GM12878 (cell line): ENCODE measurements around the gene FUT8.

Source experiments
- ATF7 ChIP-seq: fragments of 450-650 bp; IDR thresholded peaks from 2 replicates; pipeline ENCODE4 v1.6.1; 2016; ENCODE audit warnings: low read depth, mild to moderate bottlenecking
- BCL11A ChIP-seq: IDR thresholded peaks from 2 replicates; pipeline ENCODE4 v1.6.1; 2011; ENCODE audit warnings: low read depth, low read length
- BHLHE40 ChIP-seq, 2 experiments: fragments of 450-650 bp in 1 of 2; IDR thresholded peaks; 2 replicates each; pipeline ENCODE4 v1.6.1; 2011 to 2017; ENCODE audit warnings: low read depth in 2 of 2, borderline replicate concordance in 1 of 2, improper control_type of control experiment in 1 of 2, low read length in 1 of 2, mild to moderate bottlenecking in 1 of 2
- CEBPB ChIP-seq, 2 experiments: fragments of 150-350 bp in 1 of 2; IDR thresholded peaks; 2 replicates each; pipeline ENCODE4 v1.6.1; 2012 to 2014; ENCODE audit warnings: low read depth in 2 of 2, low read length in 2 of 2, borderline replicate concordance in 1 of 2, inconsistent platforms in 1 of 2
- KAT2A ChIP-seq: conservative IDR thresholded peaks from 2 replicates; pipeline ENCODE4 v1.6.1; 2011; ENCODE audit warnings: low read depth, low read length; ENCODE audit not compliant: control insufficient read depth
- POLR2A ChIP-seq: IDR thresholded peaks from 2 replicates; pipeline ENCODE4 v1.6.1; 2011; ENCODE audit warnings: low read depth, mild to moderate bottlenecking, low read length
- POLR2AphosphoS5 ChIP-seq: IDR thresholded peaks from 2 replicates; pipeline ENCODE4 v1.6.1; 2011; ENCODE audit warnings: mild to moderate bottlenecking, low read length, inconsistent platforms
- SMC3 ChIP-seq: IDR thresholded peaks from 2 replicates; pipeline ENCODE4 v1.6.1; 2011; ENCODE audit warnings: low read length, improper control_type of control experiment, borderline replicate concordance
- TF ChIP-seq, protein P1 (sequence below): IDR thresholded peaks from 2 replicates; pipeline ENCODE4 v1.6.1; 2012; ENCODE audit warnings: low read depth, low read length, improper control_type of control experiment
- TF ChIP-seq, protein P2 (sequence below), 3 experiments: IDR thresholded peaks in 2 of 3; conservative IDR thresholded peaks in 1 of 3; 2 replicates each; pipeline ENCODE4 v1.5.1; 2011; ENCODE audit warnings: low read depth in 3 of 3, low read length in 3 of 3, mild to moderate bottlenecking in 3 of 3, control low read depth in 2 of 3, moderate library complexity in 2 of 3, inconsistent platforms in 1 of 3, mixed read lengths in 1 of 3; ENCODE audit not compliant: control insufficient read depth in 2 of 3, insufficient read depth in 1 of 3; ENCODE audit errors: extremely low read depth in 1 of 3
- TF ChIP-seq, protein P3 (sequence below): IDR thresholded peaks from 2 replicates; pipeline ENCODE4 v1.6.1; 2012; ENCODE audit warnings: low read depth, low read length, improper control_type of control experiment

DNA sequence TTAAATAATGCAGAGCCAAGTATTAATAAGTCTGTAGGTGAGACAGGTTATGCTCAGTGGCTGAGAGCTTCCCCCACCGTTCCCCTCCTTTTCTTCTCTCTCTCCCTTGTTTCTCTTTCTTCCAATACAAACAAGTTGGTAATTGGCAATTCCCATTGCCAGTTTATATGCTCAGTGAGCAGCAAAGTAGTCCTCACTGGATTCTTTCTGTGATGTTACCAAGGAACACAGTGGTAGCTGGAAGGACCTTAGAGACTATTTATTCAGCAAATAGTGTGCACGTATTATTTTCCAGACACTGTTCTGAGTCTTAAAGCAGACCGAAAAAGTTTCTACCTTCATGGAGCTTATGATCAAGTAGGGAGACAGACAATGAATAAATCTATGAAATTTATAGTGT is 344.4 kb downstream of the FUT8 start:
- no peak for TF ChIP-seq POLR2A
- TF ChIP-seq, protein P1, sequence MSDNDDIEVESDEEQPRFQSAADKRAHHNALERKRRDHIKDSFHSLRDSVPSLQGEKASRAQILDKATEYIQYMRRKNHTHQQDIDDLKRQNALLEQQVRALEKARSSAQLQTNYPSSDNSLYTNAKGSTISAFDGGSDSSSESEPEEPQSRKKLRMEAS, result no peak
- TF ChIP-seq, protein P2, sequence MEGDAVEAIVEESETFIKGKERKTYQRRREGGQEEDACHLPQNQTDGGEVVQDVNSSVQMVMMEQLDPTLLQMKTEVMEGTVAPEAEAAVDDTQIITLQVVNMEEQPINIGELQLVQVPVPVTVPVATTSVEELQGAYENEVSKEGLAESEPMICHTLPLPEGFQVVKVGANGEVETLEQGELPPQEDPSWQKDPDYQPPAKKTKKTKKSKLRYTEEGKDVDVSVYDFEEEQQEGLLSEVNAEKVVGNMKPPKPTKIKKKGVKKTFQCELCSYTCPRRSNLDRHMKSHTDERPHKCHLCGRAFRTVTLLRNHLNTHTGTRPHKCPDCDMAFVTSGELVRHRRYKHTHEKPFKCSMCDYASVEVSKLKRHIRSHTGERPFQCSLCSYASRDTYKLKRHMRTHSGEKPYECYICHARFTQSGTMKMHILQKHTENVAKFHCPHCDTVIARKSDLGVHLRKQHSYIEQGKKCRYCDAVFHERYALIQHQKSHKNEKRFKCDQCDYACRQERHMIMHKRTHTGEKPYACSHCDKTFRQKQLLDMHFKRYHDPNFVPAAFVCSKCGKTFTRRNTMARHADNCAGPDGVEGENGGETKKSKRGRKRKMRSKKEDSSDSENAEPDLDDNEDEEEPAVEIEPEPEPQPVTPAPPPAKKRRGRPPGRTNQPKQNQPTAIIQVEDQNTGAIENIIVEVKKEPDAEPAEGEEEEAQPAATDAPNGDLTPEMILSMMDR (IDR thresholded peaks at IDR 0.05 in 2 of 3, conservative IDR thresholded peaks at IDR 0.05 in 1 of 3; ENCODE audit: control insufficient read depth in 2 of 3, extremely low read depth in 1 of 3, insufficient read depth in 1 of 3, low read depth in 3 of 3, low read length in 3 of 3), result no peak
- TF ChIP-seq POLR2AphosphoS5, result no peak
- TF ChIP-seq CEBPB (IDR thresholded peaks at IDR 0.05; ENCODE audit: borderline replicate concordance in 1 of 2, low read depth in 2 of 2, low read length in 2 of 2), result no peak
- no peak for TF ChIP-seq KAT2A
- no peak for TF ChIP-seq ATF7
- TF ChIP-seq, protein P3, sequence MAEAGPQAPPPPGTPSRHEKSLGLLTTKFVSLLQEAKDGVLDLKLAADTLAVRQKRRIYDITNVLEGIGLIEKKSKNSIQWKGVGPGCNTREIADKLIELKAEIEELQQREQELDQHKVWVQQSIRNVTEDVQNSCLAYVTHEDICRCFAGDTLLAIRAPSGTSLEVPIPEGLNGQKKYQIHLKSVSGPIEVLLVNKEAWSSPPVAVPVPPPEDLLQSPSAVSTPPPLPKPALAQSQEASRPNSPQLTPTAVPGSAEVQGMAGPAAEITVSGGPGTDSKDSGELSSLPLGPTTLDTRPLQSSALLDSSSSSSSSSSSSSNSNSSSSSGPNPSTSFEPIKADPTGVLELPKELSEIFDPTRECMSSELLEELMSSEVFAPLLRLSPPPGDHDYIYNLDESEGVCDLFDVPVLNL, result no peak
- TF ChIP-seq BCL11A, result no peak
- TF ChIP-seq SMC3, result no peak
- TF ChIP-seq BHLHE40 (IDR thresholded peaks at IDR 0.05; ENCODE audit: borderline replicate concordance in 1 of 2, low read depth in 2 of 2, low read length in 1 of 2), result no peak
